ENCODE data around the gene TBC1D3B. TPM values are rescaled to one million over a fixed set of nuclear protein-coding genes. Genes with fewer than 3 reads are reported as not detected.
A peak's percentile ranks its signal among the peaks of the same experiment; 100 is the strongest.

The TBC1D3B gene
- total RNA-seq, 1 experiment from 2014 or later: 5.1 TPM

GRCh38 chr17:36127911-36128310 lies 48.5 kb downstream of the TBC1D3B start:
- DNase-seq (ENCODE audit: low spot score): no peak
- no peak overlapping the region for H3K4me3 ChIP-seq (ENCODE audit: low read depth, low read length, poor library complexity, severe bottlenecking)
- ChIA-PET POLR2A (ENCODE audit: low non-redundant PET) (no interaction called here), CTCF (no interaction called here)
- no peaks in the 10 kb centered on the region for H3K36me3 ChIP-seq (ENCODE audit: insufficient read depth, low read length, poor library complexity, severe bottlenecking)
- no peaks in the 10 kb centered on the region for H3K27me3 ChIP-seq (replicated peaks; ENCODE audit: insufficient read depth, low read depth, low read length, poor library complexity)
- BruUV-seq (replicated peaks): no TSS peak
- intact Hi-C loops (cut with micrococcal nuclease; ENCODE audit: unreplicated experiment): no loop called here
- H3K4me1 ChIP-seq (ENCODE audit: insufficient read depth, low read length, poor library complexity, severe bottlenecking): no peaks in the 10 kb centered on the region
- no peak for TF ChIP-seq EZH2 (IDR thresholded peaks at IDR 0.05; ENCODE audit: borderline replicate concordance, low read depth, low read length, poor library complexity, severe bottlenecking)
- no peak overlapping the region for H3K27ac ChIP-seq (ENCODE audit: low read depth, low read length, poor library complexity, severe bottlenecking)
- H3K9me3 ChIP-seq (ENCODE audit: low read depth, low read length, poor library complexity, severe bottlenecking): no peaks in the 10 kb centered on the region

- no peaks in the 10 kb centered on the region for H3K4me1 ChIP-seq (ENCODE audit: insufficient read depth, low read length, poor library complexity, severe bottlenecking)
- no peaks in the 10 kb centered on the region for H3K36me3 ChIP-seq (ENCODE audit: insufficient read depth, low read length, poor library complexity, severe bottlenecking)
- no peak for TF ChIP-seq CTCF (conservative IDR thresholded peaks at IDR 0.05; ENCODE audit: low read depth, low read length)
- no peak for TF ChIP-seq EZH2 (IDR thresholded peaks at IDR 0.05; ENCODE audit: borderline replicate concordance, low read depth, low read length, poor library complexity, severe bottlenecking)
- BruUV-seq (replicated peaks): no TSS peak
- DNase-seq (ENCODE audit: low spot score): no peak
- H3K27ac ChIP-seq (ENCODE audit: low read depth, low read length, poor library complexity, severe bottlenecking): no peak overlapping the region
- CTCF ChIA-PET: no interaction called here
- POLR2A ChIA-PET (ENCODE audit: low non-redundant PET): no interaction called here
- no peaks in the 10 kb centered on the region for H3K27me3 ChIP-seq (replicated peaks; ENCODE audit: insufficient read depth, low read depth, low read length, poor library complexity)
- intact Hi-C loops (cut with micrococcal nuclease; ENCODE audit: unreplicated experiment): no loop called here
- no peaks in the 10 kb centered on the region for H3K9me3 ChIP-seq (ENCODE audit: low read depth, low read length, poor library complexity, severe bottlenecking)
- no peak overlapping the region for H3K4me3 ChIP-seq (ENCODE audit: low read depth, low read length, poor library complexity, severe bottlenecking)
Observed at GRCh38 chr17:36127199-36127893, 49.1 kb downstream of the TBC1D3B start.

GRCh38 chr17:36124879-36125824 lies 51.3 kb downstream of the TBC1D3B start:
- Histone ChIP-seq H3K4me3 (ENCODE audit: low read depth, low read length, poor library complexity, severe bottlenecking) (no peak overlapping the region), H3K9me3 (ENCODE audit: low read depth, low read length, poor library complexity, severe bottlenecking) (no peaks in the 10 kb centered on the region), H3K4me1 (ENCODE audit: insufficient read depth, low read length, poor library complexity, severe bottlenecking) (no peaks in the 10 kb centered on the region), H3K27ac (ENCODE audit: low read depth, low read length, poor library complexity, severe bottlenecking) (no peak overlapping the region), H3K36me3 (ENCODE audit: insufficient read depth, low read length, poor library complexity, severe bottlenecking) (no peaks in the 10 kb centered on the region), H3K27me3 (replicated peaks; ENCODE audit: insufficient read depth, low read depth, low read length, poor library complexity) (no peaks in the 10 kb centered on the region)
- ChIA-PET POLR2A (ENCODE audit: low non-redundant PET) (no interaction called here), CTCF (no interaction called here)
- intact Hi-C loops (cut with micrococcal nuclease; ENCODE audit: unreplicated experiment): no loop called here
- no TSS peak for BruUV-seq (replicated peaks)
- peak; percentile 7 for DNase-seq (ENCODE audit: low spot score)
- TF ChIP-seq EZH2 (IDR thresholded peaks at IDR 0.05; ENCODE audit: borderline replicate concordance, low read depth, low read length, poor library complexity, severe bottlenecking): no peak
- TF ChIP-seq CTCF (conservative IDR thresholded peaks at IDR 0.05; ENCODE audit: low read depth, low read length): no peak
